Nephron (organoid): ENCODE measurements around the gene GNAI3.

Experiments used
- H3K27ac Mint-ChIP-seq, 3 experiments: 2 replicates each; pipeline ENCODE4 v1.8.0; 2020; ENCODE audit warnings: mixed read lengths in 3 of 3, mild to moderate bottlenecking in 2 of 3, moderate library complexity in 1 of 3
- H3K27me3 Mint-ChIP-seq: 2 replicates; pipeline ENCODE4 v1.8.0; 2021; ENCODE audit warnings: low read depth, mild to moderate bottlenecking, moderate library complexity, mixed read lengths
- H3K36me3 Mint-ChIP-seq: 2 replicates; pipeline ENCODE4 v1.8.0; 2020; ENCODE audit warnings: low read depth, mixed read lengths
- H3K4me1 Mint-ChIP-seq: 2 replicates; pipeline ENCODE4 v1.8.0; 2020; ENCODE audit warnings: mixed read lengths
- H3K4me3 Mint-ChIP-seq, 3 experiments: 2 replicates each; pipeline ENCODE4 v1.8.0; 2020; ENCODE audit warnings: mild to moderate bottlenecking in 3 of 3, mixed read lengths in 3 of 3, moderate library complexity in 2 of 3
- H3K9me3 Mint-ChIP-seq: 2 replicates; pipeline ENCODE4 v1.8.0; 2020; ENCODE audit warnings: mixed read lengths
- CTCF ChIP-seq, 3 experiments: fragments of 200-600 bp; sonication (generic); IDR thresholded peaks; one replicate each; pipeline ENCODE4 v1.5.0; 2021; ENCODE audit warnings: antibody characterized with exemption in 3 of 3; ENCODE audit not compliant: unreplicated experiment in 3 of 3

GNAI3 gene

GRCh38 chr1:109634292-109634691 is 85.9 kb downstream of the GNAI3 start:
- Mint-ChIP-seq H3K36me3 (peaks cover 23% of the 10 kb centered on the region), H3K4me3 (no peak overlapping the region), H3K27me3 (peaks cover 4% of the 10 kb centered on the region), H3K9me3 (no peaks in the 10 kb centered on the region), H3K4me1 (peaks cover 52% of the 10 kb centered on the region), H3K27ac (peak overlapping the region in 2 of 3 experiments; percentile 31 to 54)
- TF ChIP-seq CTCF (IDR thresholded peaks at IDR 0.05; ENCODE audit: unreplicated experiment in 3 of 3): no peak

- Mint-ChIP-seq H3K4me3 (no peak overlapping the region), H3K27ac (peak overlapping the region in 2 of 3 experiments; percentile 40 to 54), H3K27me3 (peaks cover 4% of the 10 kb centered on the region), H3K9me3 (no peaks in the 10 kb centered on the region), H3K36me3 (peaks cover 16% of the 10 kb centered on the region), H3K4me1 (peaks cover 52% of the 10 kb centered on the region)
- TF ChIP-seq CTCF (IDR thresholded peaks at IDR 0.05; ENCODE audit: unreplicated experiment in 3 of 3): no peak
Observed at GRCh38 chr1:109634771-109635750, 86.6 kb downstream of the GNAI3 start.

GRCh38 chr1:109635862-109636200 is 87.4 kb downstream of the GNAI3 start:
- Mint-ChIP-seq H3K27me3 (peaks cover 4% of the 10 kb centered on the region), H3K4me1 (peaks cover 52% of the 10 kb centered on the region), H3K4me3 (no peak overlapping the region), H3K9me3 (no peaks in the 10 kb centered on the region), H3K27ac (peak overlapping the region; percentile 14 to 65 (median 40)), H3K36me3 (peaks cover 14% of the 10 kb centered on the region)
- TF ChIP-seq CTCF (IDR thresholded peaks at IDR 0.05; ENCODE audit: unreplicated experiment in 3 of 3): no peak

GRCh38 chr1:109636201-109636952 is 88.0 kb downstream of the GNAI3 start:
- Mint-ChIP-seq H3K9me3 (no peaks in the 10 kb centered on the region), H3K4me3 (no peak overlapping the region), H3K36me3 (peaks cover 9% of the 10 kb centered on the region), H3K27me3 (peaks cover 4% of the 10 kb centered on the region), H3K27ac (peak overlapping the region; percentile 14 to 65 (median 40)), H3K4me1 (peaks cover 47% of the 10 kb centered on the region)
- no peak for TF ChIP-seq CTCF (IDR thresholded peaks at IDR 0.05; ENCODE audit: unreplicated experiment in 3 of 3)

- no peak overlapping the region for H3K27ac Mint-ChIP-seq
- peaks cover 4% of the 10 kb centered on the region for H3K36me3 Mint-ChIP-seq
- no peaks in the 10 kb centered on the region for H3K9me3 Mint-ChIP-seq
- TF ChIP-seq CTCF (IDR thresholded peaks at IDR 0.05; ENCODE audit: unreplicated experiment in 3 of 3): no peak
- H3K27me3 Mint-ChIP-seq: peaks cover 4% of the 10 kb centered on the region
- peaks cover 37% of the 10 kb centered on the region for H3K4me1 Mint-ChIP-seq
- no peak overlapping the region for H3K4me3 Mint-ChIP-seq
Observed at GRCh38 chr1:109637446-109637845, 89.0 kb downstream of the GNAI3 start.
